GM23248 (cell line): ENCODE data around the gene STXBP6.

Experiments
- EZH2 ChIP-seq: fragments of 200-600 bp; sonication (generic); IDR thresholded peaks from 2 replicates; pipeline ENCODE4 v1.6.1; 2018; ENCODE audit warnings: antibody characterized with exemption, mild to moderate bottlenecking; ENCODE audit not compliant: insufficient read depth, poor library complexity, severe bottlenecking
- EZH2phosphoT487 ChIP-seq: fragments of 200-600 bp; sonication (generic); IDR thresholded peaks from 2 replicates; pipeline ENCODE4 v1.6.1; 2018; ENCODE audit warnings: antibody characterized with exemption, moderate library complexity, mild to moderate bottlenecking, low read depth; ENCODE audit not compliant: insufficient read depth

DNA sequence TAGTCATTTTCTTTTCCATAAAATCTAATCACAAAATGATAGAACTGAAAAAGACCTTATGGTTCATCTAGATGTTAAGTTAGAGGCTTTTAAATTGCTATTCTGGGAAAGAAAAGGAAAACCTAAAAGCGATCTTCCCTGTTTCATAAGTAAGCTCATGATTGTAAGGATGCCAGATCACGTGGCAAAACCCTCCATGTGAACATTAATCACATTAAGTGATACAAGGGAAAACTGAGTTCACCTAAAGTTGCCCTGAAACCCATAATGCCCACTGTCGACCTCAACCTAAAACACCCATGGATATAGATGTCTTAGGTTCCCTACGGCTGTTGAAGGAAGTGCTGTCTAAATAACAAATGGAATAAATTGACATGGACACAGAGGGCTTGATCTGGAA, 3.0 kb upstream of the STXBP6 start:
- TF ChIP-seq EZH2phosphoT487: no peak
- TF ChIP-seq EZH2: no peak
